Right lobe of liver (tissue), 4 donors: ENCODE data around the gene ABCB4.

ENCODE experiments used
- POLR2A ChIP-seq: fragments of 450-650 bp; IDR thresholded peaks from one replicate; pipeline ENCODE4 v1.6.1; 2017; ENCODE audit warnings: antibody characterized with exemption, mild to moderate bottlenecking
- TF ChIP-seq, protein P1 (sequence below), 4 donors: fragments of 200-600 bp in 3 of 4; fragments of 450-650 bp in 1 of 4; IDR thresholded peaks; one replicate each; pipeline versions ENCODE4 v1.5.1 to v1.8.0; 2016 to 2022; ENCODE audit warnings: antibody characterized with exemption in 4 of 4, mild to moderate bottlenecking in 2 of 4
- donor health status: DM: no; HTN: no; CAD: no.
- donor health status: DM: no; HTN: no; CAD: no.
- donor health status: DM: no; HTN: yes; CAD: no.

GRCh38 chr7:87424075-87424474 is 51.4 kb downstream of the ABCB4 start:
- TF ChIP-seq, protein P1, sequence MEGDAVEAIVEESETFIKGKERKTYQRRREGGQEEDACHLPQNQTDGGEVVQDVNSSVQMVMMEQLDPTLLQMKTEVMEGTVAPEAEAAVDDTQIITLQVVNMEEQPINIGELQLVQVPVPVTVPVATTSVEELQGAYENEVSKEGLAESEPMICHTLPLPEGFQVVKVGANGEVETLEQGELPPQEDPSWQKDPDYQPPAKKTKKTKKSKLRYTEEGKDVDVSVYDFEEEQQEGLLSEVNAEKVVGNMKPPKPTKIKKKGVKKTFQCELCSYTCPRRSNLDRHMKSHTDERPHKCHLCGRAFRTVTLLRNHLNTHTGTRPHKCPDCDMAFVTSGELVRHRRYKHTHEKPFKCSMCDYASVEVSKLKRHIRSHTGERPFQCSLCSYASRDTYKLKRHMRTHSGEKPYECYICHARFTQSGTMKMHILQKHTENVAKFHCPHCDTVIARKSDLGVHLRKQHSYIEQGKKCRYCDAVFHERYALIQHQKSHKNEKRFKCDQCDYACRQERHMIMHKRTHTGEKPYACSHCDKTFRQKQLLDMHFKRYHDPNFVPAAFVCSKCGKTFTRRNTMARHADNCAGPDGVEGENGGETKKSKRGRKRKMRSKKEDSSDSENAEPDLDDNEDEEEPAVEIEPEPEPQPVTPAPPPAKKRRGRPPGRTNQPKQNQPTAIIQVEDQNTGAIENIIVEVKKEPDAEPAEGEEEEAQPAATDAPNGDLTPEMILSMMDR (IDR thresholded peaks at IDR 0.05) = no peak
- TF ChIP-seq POLR2A = no peak
